Measurements from ENCODE around the gene FCER1G.

The FCER1G gene

GRCh38 chr1:161238039-161238473 lies 23.0 kb downstream of the FCER1G start, which contains the start of gene NR1I3:
TSS of gene NR1I3 (minus strand) at chr1:161238203. CDS start at chr1:161236565, 1,638 bp downstream.
- H4K20me1 ChIP-seq (ENCODE audit: insufficient read depth, low read length): no peaks in the 10 kb centered on the region
- no peaks in the 10 kb centered on the region for H3K9me2 ChIP-seq (ENCODE audit: low read depth, low read length)
- H3K27me3 ChIP-seq (ENCODE audit: insufficient read depth, low read length): no peaks in the 10 kb centered on the region
- no peak within 1 kb of the TSS for H3K27ac ChIP-seq (ENCODE audit: low read depth, low read length, poor library complexity, severe bottlenecking)
- no peak within 1 kb of the TSS for H2AFZ ChIP-seq (ENCODE audit: low read length)
- TF ChIP-seq EZH2 (IDR thresholded peaks at IDR 0.05; ENCODE audit: borderline replicate concordance, low read length) (no peak), CTCF (IDR thresholded peaks at IDR 0.05; ENCODE audit: low read length) (no peak)
- no peak within 1 kb of the TSS for H3K9ac ChIP-seq (ENCODE audit: low read length)
- no peak within 1 kb of the TSS for H3K4me3 ChIP-seq (ENCODE audit: low read depth, low read length, poor library complexity, severe bottlenecking)
- no peaks in the 10 kb centered on the region for H3K36me3 ChIP-seq (ENCODE audit: insufficient read depth, low read length)
- no peak within 1 kb of the TSS for H3K4me2 ChIP-seq (ENCODE audit: low read length)
- H3K9me3 ChIP-seq (ENCODE audit: low read length): no peaks in the 10 kb centered on the region
- no peaks in the 10 kb centered on the region for H3K79me2 ChIP-seq (ENCODE audit: insufficient read depth, low read length)
- H3F3A ChIP-seq (ENCODE audit: insufficient read depth, low read length): no peaks in the 10 kb centered on the region
- H3K4me1 ChIP-seq (ENCODE audit: insufficient read depth, low read length, severe bottlenecking): no peaks in the 10 kb centered on the region

GRCh38 chr1:161241682-161242081 lies 26.6 kb downstream of the FCER1G start:
- no peaks in the 10 kb centered on the region for H3K4me1 ChIP-seq (ENCODE audit: insufficient read depth, low read length, severe bottlenecking)
- H4K20me1 ChIP-seq (ENCODE audit: insufficient read depth, low read length): no peaks in the 10 kb centered on the region
- H3K27ac ChIP-seq (ENCODE audit: low read depth, low read length, poor library complexity, severe bottlenecking): no peak overlapping the region
- H3K4me3 ChIP-seq (ENCODE audit: low read depth, low read length, poor library complexity, severe bottlenecking): no peak overlapping the region
- H3K9me2 ChIP-seq (ENCODE audit: low read depth, low read length): no peaks in the 10 kb centered on the region
- H3K9me3 ChIP-seq (ENCODE audit: low read length): no peaks in the 10 kb centered on the region
- no peak for TF ChIP-seq CTCF (IDR thresholded peaks at IDR 0.05; ENCODE audit: low read length)
- no peak for TF ChIP-seq EZH2 (IDR thresholded peaks at IDR 0.05; ENCODE audit: borderline replicate concordance, low read length)
- H3K79me2 ChIP-seq (ENCODE audit: insufficient read depth, low read length): no peaks in the 10 kb centered on the region
- no peaks in the 10 kb centered on the region for H3K36me3 ChIP-seq (ENCODE audit: insufficient read depth, low read length)
- no peaks in the 10 kb centered on the region for H3K27me3 ChIP-seq (ENCODE audit: insufficient read depth, low read length)
- no peak overlapping the region for H3K9ac ChIP-seq (ENCODE audit: low read length)
- H2AFZ ChIP-seq (ENCODE audit: low read length): no peak overlapping the region
- no peak overlapping the region for H3K4me2 ChIP-seq (ENCODE audit: low read length)
- H3F3A ChIP-seq (ENCODE audit: insufficient read depth, low read length): no peaks in the 10 kb centered on the region

GRCh38 chr1:161242313-161242712 lies 27.2 kb downstream of the FCER1G start:
- TF ChIP-seq CTCF (IDR thresholded peaks at IDR 0.05; ENCODE audit: low read length): no peak
- TF ChIP-seq EZH2 (IDR thresholded peaks at IDR 0.05; ENCODE audit: borderline replicate concordance, low read length): no peak
- H3K36me3 ChIP-seq (ENCODE audit: insufficient read depth, low read length): no peaks in the 10 kb centered on the region
- no peaks in the 10 kb centered on the region for H3F3A ChIP-seq (ENCODE audit: insufficient read depth, low read length)
- H3K9me2 ChIP-seq (ENCODE audit: low read depth, low read length): no peaks in the 10 kb centered on the region
- H2AFZ ChIP-seq (ENCODE audit: low read length): no peak overlapping the region
- no peak overlapping the region for H3K4me3 ChIP-seq (ENCODE audit: low read depth, low read length, poor library complexity, severe bottlenecking)
- no peaks in the 10 kb centered on the region for H3K9me3 ChIP-seq (ENCODE audit: low read length)
- no peaks in the 10 kb centered on the region for H3K27me3 ChIP-seq (ENCODE audit: insufficient read depth, low read length)
- H3K27ac ChIP-seq (ENCODE audit: low read depth, low read length, poor library complexity, severe bottlenecking): no peak overlapping the region
- no peaks in the 10 kb centered on the region for H3K79me2 ChIP-seq (ENCODE audit: insufficient read depth, low read length)
- H4K20me1 ChIP-seq (ENCODE audit: insufficient read depth, low read length): no peaks in the 10 kb centered on the region
- H3K4me1 ChIP-seq (ENCODE audit: insufficient read depth, low read length, severe bottlenecking): no peaks in the 10 kb centered on the region
- H3K9ac ChIP-seq (ENCODE audit: low read length): no peak overlapping the region
- H3K4me2 ChIP-seq (ENCODE audit: low read length): no peak overlapping the region
